Measurements from ENCODE around the gene SLC5A4.
"Not testable (repeated sequence)": the region's sequence is repeated elsewhere in the genome, so short reads cannot be mapped to it uniquely, and the experiment has no call there.

SLC5A4 gene

GRCh38 chr22:32199341-32199740 is 55.8 kb downstream of the SLC5A4 start:
- DNase-seq, result no peak

DNA sequence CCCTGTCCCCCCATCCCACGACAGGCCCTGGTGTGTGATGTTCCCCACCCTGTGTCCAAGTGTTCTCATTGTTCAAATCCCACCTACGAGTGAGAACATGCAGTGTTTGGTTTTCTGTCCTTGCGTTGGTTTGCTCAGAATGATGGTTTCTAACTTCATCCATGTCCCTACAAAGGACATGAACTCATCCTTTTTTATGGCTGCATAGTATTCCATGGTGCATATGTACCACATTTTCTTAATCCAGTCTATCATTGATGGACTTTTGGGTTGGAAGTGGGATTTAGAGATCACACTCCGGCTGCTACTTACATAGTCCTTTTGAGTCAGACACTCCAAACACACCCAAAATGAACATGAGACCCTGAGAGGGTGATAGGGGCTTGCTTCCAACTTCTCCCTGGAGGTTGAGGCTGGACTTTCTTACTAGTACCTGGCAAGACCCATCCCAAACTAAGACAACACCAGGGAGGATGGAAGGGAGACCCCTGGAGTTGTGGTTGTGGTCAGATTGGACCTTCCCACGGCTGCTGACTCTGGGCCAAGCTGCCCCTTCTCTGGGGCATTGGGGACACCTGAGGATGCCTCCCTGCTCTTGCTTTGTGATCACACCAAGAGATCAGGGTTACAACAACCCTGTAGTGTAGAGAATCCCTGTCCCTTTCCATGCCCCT is 57.5 kb downstream of the SLC5A4 start:
- DNase-seq, result not testable (repeated sequence)

- DNase-seq, result not testable (repeated sequence)
Measured at GRCh38 chr22:32195900-32196299, 59.2 kb downstream of the SLC5A4 start.

- not testable (repeated sequence) for DNase-seq
Measured at GRCh38 chr22:32193346-32193745, 61.8 kb downstream of the SLC5A4 start.

GRCh38 chr22:32191021-32191420 is 64.1 kb downstream of the SLC5A4 start:
- DNase-seq, result not testable (repeated sequence)

- no peak for DNase-seq
Measured at GRCh38 chr22:32185821-32186220, 69.3 kb downstream of the SLC5A4 start.

GRCh38 chr22:32183625-32184024 is 71.5 kb downstream of the SLC5A4 start:
- no peak for DNase-seq

DNA sequence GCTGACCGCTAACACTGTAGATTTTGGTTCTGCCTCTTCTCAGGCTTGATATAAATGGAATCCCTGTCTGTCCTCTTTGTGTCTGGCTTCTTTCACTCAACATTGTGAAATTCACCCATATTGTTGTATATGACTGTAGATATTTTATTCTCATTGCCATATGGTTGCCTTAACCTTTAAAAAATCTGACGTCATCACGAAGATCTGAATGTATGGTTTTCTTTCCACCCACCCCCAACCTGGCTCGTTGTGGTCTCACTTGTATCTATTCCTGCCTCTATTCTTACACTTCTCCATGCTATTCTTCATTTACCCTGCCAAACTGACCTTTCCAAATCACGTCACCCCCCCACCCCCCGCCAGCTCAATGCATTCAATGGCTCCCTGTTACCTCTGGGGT is 74.1 kb downstream of the SLC5A4 start:
- no peak for DNase-seq

DNA sequence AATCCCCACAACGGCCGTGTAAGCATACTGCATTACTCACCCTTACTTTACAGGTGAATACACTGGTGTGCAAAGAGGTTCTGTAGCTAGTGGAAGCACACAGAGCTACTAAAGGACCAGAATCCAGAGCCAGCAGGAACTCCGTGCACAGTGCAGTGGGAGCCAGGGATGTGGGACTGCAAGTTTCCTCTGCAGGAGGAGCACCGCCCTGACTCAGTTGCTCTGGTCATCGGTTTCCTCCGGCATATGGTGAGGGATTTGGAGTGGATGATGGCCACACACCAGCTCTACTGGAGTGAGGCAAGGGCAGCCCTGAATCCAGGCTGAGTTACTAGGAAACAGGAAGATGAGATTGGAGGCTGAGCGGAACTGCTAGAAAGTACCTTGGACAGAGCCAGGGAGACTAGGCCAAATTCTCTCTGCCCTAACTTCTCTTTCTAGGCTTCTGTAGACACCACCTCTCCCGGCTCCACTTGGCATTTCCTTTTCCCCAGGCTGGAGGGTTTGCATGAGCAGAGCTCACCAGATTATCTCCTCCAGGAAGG is 77.9 kb downstream of the SLC5A4 start:
- DNase-seq, result no peak

DNA sequence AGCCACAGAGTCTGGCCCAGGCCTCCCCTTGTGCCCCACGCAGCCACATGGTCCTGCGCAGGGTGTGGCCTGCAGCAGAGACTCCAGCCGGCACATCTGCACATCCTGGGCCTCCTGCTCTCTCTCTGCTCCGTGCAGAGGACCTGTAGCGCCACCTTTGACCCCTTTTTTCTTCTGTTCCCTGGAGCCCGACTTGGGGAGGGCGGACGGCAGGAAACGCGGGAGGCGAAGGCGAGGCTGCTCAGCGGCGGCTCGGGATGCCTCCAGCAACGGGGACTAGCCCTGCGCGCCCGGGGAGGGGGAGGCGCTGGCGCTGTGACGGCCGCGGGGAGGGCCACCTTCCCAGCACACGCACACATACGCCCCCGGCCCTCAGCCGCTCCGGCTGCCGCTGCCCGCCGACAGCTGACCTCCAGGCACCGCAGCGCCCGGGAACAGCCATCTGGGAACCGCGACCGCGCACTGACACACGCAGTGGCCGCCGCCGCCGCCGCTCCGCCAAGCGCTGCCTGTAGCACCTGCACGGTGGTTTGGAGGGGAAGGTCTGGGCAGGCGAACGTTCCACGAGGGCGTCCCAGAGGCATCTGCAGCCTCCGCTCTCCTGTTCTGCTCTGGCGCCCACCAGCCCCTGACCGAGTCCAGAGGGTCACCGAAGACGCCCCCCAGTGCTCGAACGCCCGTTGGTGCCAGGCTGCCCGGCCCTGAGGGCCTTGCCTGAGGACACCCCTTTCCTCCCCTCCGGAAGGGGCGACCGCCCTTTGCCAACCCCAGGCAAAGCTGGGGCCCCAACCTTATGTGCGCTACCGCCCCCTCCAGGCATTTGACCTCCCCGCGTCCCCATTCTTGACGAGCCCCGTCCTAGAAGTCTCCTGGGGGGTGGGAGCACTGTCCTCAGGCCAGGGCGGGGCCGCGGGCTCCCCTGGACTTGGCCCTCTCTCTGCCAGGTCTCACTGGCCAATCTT is 79.2 kb downstream of the SLC5A4 start:
- peak; percentile 71 for DNase-seq

- DNase-seq, result peak; percentile 10
Measured at GRCh38 chr22:32175115-32175514, 80.0 kb downstream of the SLC5A4 start.

Measured in retina (tissue), 1 donor.